ENCODE results near the gene ST3GAL3.

The ST3GAL3 gene

GRCh38 chr1:43945674-43946235 lies 238.4 kb downstream of the ST3GAL3 start:
- DNase-seq (ENCODE audit: extremely low spot score): no peak
- ChIA-PET POLR2A (interaction anchor here (0.9 to 4.6 kb wide), 3 partner anchors 11 to 29 kb away, joined by 5 to 25 read pairs (median 7); partner anchors contain the start of gene ATP6V0B), CTCF (interaction anchor here (0.6 to 5.1 kb wide), 9 partner anchors 9 to 301 kb away, joined by 3 to 33 read pairs (median 5); no protein-coding TSS in a partner anchor)
- TF ChIP-seq NFRKB (IDR thresholded peaks at IDR 0.05) (no peak), BHLHE40 (IDR thresholded peaks at IDR 0.05; ENCODE audit: borderline replicate concordance) (no peak), FOXA1 (IDR thresholded peaks at IDR 0.05) (no peak), CTBP1 (IDR thresholded peaks at IDR 0.05; ENCODE audit: borderline replicate concordance) (no peak), SUZ12 (IDR thresholded peaks at IDR 0.05) (no peak), ZNF384 (IDR thresholded peaks at IDR 0.05) (no peak), ARNT (IDR thresholded peaks at IDR 0.05) (no peak), PKNOX1 (IDR thresholded peaks at IDR 0.05) (no peak), FOXK2 (IDR thresholded peaks at IDR 0.05) (no peak), FOXM1 (IDR thresholded peaks at IDR 0.05; ENCODE audit: borderline replicate concordance) (no peak)

- TF ChIP-seq FOXA1 (IDR thresholded peaks at IDR 0.05) (no peak), PKNOX1 (IDR thresholded peaks at IDR 0.05) (peak; percentile 86), CTBP1 (IDR thresholded peaks at IDR 0.05; ENCODE audit: borderline replicate concordance) (no peak), SP1 (IDR thresholded peaks at IDR 0.05) (no peak), ELF4 (IDR thresholded peaks at IDR 0.05) (peak; percentile 55; the same call in 1 of the 2 replicates), ZNF384 (IDR thresholded peaks at IDR 0.05) (no peak), L3MBTL2 (conservative IDR thresholded peaks at IDR 0.05) (peak; percentile 72), LEF1 (IDR thresholded peaks at IDR 0.05; ENCODE audit: borderline replicate concordance) (no peak)
- ChIA-PET POLR2A (interaction anchor here (0.7 to 4.6 kb wide), 9 partner anchors 11 to 492 kb away, joined by 3 to 25 read pairs (median 5); partner anchors contain the start of genes ATP6V0B and B4GALT2), CTCF (interaction anchor here (0.7 to 5.1 kb wide), 9 partner anchors 8 to 302 kb away, joined by 3 to 33 read pairs (median 5); no protein-coding TSS in a partner anchor)
- DNase-seq (ENCODE audit: extremely low spot score): peak; percentile 97
These were observed 239.1 kb downstream of the ST3GAL3 start, which contains the start of gene IPO13 for GRCh38 chr1:43946236-43947060. IPO13 (plus strand) TSS chr1:43946950; CDS start chr1:43947601, 651 bp downstream.

GRCh38 chr1:43947061-43947873 lies 239.9 kb downstream of the ST3GAL3 start:
- TF ChIP-seq TARDBP (IDR thresholded peaks at IDR 0.05): no peak
- TF ChIP-seq HDGF (IDR thresholded peaks at IDR 0.05; ENCODE audit: borderline replicate concordance): no peak
- TF ChIP-seq L3MBTL2 (conservative IDR thresholded peaks at IDR 0.05): no peak
- TF ChIP-seq BHLHE40 (IDR thresholded peaks at IDR 0.05; ENCODE audit: borderline replicate concordance): no peak
- ChIA-PET POLR2A (interaction anchor here (0.7 to 4.6 kb wide), 11 partner anchors 9 to 492 kb away, joined by 3 to 25 read pairs (median 4); partner anchors contain the start of genes ATP6V0B, B4GALT2 and ST3GAL3), CTCF (interaction anchor here (1.6 to 5.1 kb wide), 2 partner anchors 12 to 184 kb away, joined by 4 to 33 read pairs; no protein-coding TSS in a partner anchor)
- no peak for DNase-seq (ENCODE audit: extremely low spot score)

- POLR2A ChIA-PET: interaction anchor here (0.8 to 4.6 kb wide), 6 partner anchors 11 to 241 kb away, joined by 3 to 25 read pairs (median 4); partner anchors contain the start of genes ATP6V0B, B4GALT2 and ST3GAL3
- no peak for DNase-seq (ENCODE audit: extremely low spot score)
- no peak for TF ChIP-seq HDGF (IDR thresholded peaks at IDR 0.05; ENCODE audit: borderline replicate concordance)
- no peak for TF ChIP-seq SP1 (IDR thresholded peaks at IDR 0.05)
- TF ChIP-seq ZNF384 (IDR thresholded peaks at IDR 0.05): no peak
- no peak for TF ChIP-seq CTBP1 (IDR thresholded peaks at IDR 0.05; ENCODE audit: borderline replicate concordance)
- no peak for TF ChIP-seq SUZ12 (IDR thresholded peaks at IDR 0.05)
- no peak for TF ChIP-seq ARNT (IDR thresholded peaks at IDR 0.05)
- CTCF ChIA-PET: interaction anchor here (1.6 to 2.6 kb wide), 2 partner anchors 13 to 184 kb away, joined by 4 to 9 read pairs; no protein-coding TSS in a partner anchor
These were observed 240.6 kb downstream of the ST3GAL3 start for GRCh38 chr1:43947874-43948437.

GRCh38 chr1:43949678-43950077 lies 242.3 kb downstream of the ST3GAL3 start:
- CTCF ChIA-PET: interaction anchor here (0.6 to 2.6 kb wide), 3 partner anchors 15 to 177 kb away, joined by 3 to 9 read pairs (median 3); no protein-coding TSS in a partner anchor
- DNase-seq (ENCODE audit: extremely low spot score): no peak
- TF ChIP-seq CTBP1 (IDR thresholded peaks at IDR 0.05; ENCODE audit: borderline replicate concordance) (no peak), ZNF384 (IDR thresholded peaks at IDR 0.05) (no peak), ELF4 (IDR thresholded peaks at IDR 0.05) (no peak), SUZ12 (IDR thresholded peaks at IDR 0.05) (no peak), NFRKB (IDR thresholded peaks at IDR 0.05) (no peak), FOXM1 (IDR thresholded peaks at IDR 0.05; ENCODE audit: borderline replicate concordance) (no peak), HDGF (IDR thresholded peaks at IDR 0.05; ENCODE audit: borderline replicate concordance) (no peak), TARDBP (IDR thresholded peaks at IDR 0.05) (no peak), L3MBTL2 (conservative IDR thresholded peaks at IDR 0.05) (no peak), FOXK2 (IDR thresholded peaks at IDR 0.05) (no peak), ARNT (IDR thresholded peaks at IDR 0.05) (no peak), PKNOX1 (IDR thresholded peaks at IDR 0.05) (no peak), BHLHE40 (IDR thresholded peaks at IDR 0.05; ENCODE audit: borderline replicate concordance) (no peak), LEF1 (IDR thresholded peaks at IDR 0.05; ENCODE audit: borderline replicate concordance) (no peak), SP1 (IDR thresholded peaks at IDR 0.05) (no peak), FOXA1 (IDR thresholded peaks at IDR 0.05) (no peak)
- POLR2A ChIA-PET: interaction anchor here (0.9 to 4.6 kb wide), 2 partner anchors 20 to 25 kb away, joined by 3 to 25 read pairs; partner anchors contain the start of genes ATP6V0B and DPH2
